Measurements from ENCODE around the gene PMEPA1. TPM values are rescaled to one million over a fixed set of nuclear protein-coding genes. Genes with fewer than 3 reads are reported as not detected.

PMEPA1 gene
- total and polyA plus RNA-seq, 3 experiments from 2014 or later, result 0.30 to 4.4 (median 3.8) TPM

DNA sequence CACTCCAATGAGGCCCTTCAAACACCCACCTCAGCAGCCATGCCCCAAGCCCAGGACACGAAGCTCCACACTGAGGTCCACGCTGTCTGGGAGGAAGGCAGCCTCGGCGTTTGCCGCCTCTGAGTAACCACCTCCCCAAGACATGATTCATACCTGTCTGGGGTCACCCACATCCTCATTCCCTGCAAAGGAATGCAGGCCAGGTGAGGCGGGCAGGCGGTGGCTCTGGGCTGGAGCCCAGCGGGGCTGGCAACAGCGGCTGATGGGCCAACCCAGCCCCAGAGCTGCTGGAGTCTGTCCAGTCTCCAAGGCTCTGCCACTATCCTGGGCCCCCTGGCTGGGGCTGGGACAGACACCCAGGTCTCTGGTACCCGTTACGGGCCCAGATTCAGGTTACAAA lies 14.8 kb downstream of the PMEPA1 start:
- no peaks in the 10 kb centered on the region for H3K36me3 Mint-ChIP-seq

DNA sequence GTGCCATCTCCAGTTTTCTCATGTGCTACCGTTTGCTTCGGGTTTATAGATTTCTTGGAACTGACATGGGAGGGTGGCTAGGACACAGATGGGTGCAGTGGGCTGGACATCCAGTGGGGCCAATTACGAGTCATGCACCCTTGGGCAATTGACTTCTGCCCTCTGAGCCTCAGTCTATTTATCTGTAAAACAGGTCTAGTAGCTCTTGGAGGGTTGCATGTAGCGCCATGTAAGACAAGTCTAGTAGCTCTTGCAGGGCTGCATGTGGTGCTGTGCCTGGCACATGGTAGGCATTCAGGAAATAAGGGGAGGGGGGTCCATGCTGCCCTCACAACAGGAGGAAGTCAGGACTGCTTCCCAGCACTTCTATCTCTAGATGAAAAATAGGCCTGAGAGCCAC lies 15.3 kb downstream of the PMEPA1 start:
- Mint-ChIP-seq H3K27ac (peak overlapping the region in 2 of 8 donors; percentile 23 to 43), H3K4me3 (no peak overlapping the region), H3K4me1 (peaks cover 0 to 32% (median 6%) of the 10 kb centered on the region in 3 donors), H3K36me3 (no peaks in the 10 kb centered on the region), H3K27me3 (peaks cover 0 to 6% of the 10 kb centered on the region in 2 donors), H3K9me3 (no peaks in the 10 kb centered on the region)
- H3K4me3 ChIP-seq (ENCODE audit: low read length), result no peak overlapping the region
- H3K27me3 ChIP-seq (ENCODE audit: insufficient read depth, low read length, poor library complexity, severe bottlenecking), result no peaks in the 10 kb centered on the region
- ChIA-PET POLR2A (no interaction called here), CTCF (no interaction called here)
- no peaks in the 10 kb centered on the region for H3K9me3 ChIP-seq (ENCODE audit: low read length)
- H3K27ac ChIP-seq (ENCODE audit: low read depth, low read length), result no peak overlapping the region
- no peak for DNase-seq
- H3K4me1 ChIP-seq (ENCODE audit: insufficient read depth, low read length), result no peaks in the 10 kb centered on the region
- no peaks in the 10 kb centered on the region for H3K36me3 ChIP-seq (ENCODE audit: insufficient read depth, low read length)

More for the DNA sequence above, 14.8 kb downstream of the PMEPA1 start:
- Mint-ChIP-seq H3K27me3 (peaks cover 0 to 6% of the 10 kb centered on the region in 2 donors), H3K27ac (peak overlapping the region in 2 of 8 donors; percentile 19 to 23), H3K9me3 (no peaks in the 10 kb centered on the region), H3K4me3 (no peak overlapping the region), H3K4me1 (peaks cover 0 to 34% (median 6%) of the 10 kb centered on the region in 3 donors)
- no peak overlapping the region for H3K27ac ChIP-seq (ENCODE audit: low read depth, low read length)
- H3K36me3 ChIP-seq (ENCODE audit: insufficient read depth, low read length), result no peaks in the 10 kb centered on the region
- no peak for DNase-seq
- H3K4me3 ChIP-seq (ENCODE audit: low read length), result no peak overlapping the region
- ChIA-PET CTCF (interaction anchor here (2.6 kb wide), 1 partner anchor 13 kb away, joined by 7 read pairs; no protein-coding TSS in a partner anchor), POLR2A (no interaction called here)
- H3K9me3 ChIP-seq (ENCODE audit: low read length), result no peaks in the 10 kb centered on the region
- no peaks in the 10 kb centered on the region for H3K4me1 ChIP-seq (ENCODE audit: insufficient read depth, low read length)
- no peaks in the 10 kb centered on the region for H3K27me3 ChIP-seq (ENCODE audit: insufficient read depth, low read length, poor library complexity, severe bottlenecking)

DNA sequence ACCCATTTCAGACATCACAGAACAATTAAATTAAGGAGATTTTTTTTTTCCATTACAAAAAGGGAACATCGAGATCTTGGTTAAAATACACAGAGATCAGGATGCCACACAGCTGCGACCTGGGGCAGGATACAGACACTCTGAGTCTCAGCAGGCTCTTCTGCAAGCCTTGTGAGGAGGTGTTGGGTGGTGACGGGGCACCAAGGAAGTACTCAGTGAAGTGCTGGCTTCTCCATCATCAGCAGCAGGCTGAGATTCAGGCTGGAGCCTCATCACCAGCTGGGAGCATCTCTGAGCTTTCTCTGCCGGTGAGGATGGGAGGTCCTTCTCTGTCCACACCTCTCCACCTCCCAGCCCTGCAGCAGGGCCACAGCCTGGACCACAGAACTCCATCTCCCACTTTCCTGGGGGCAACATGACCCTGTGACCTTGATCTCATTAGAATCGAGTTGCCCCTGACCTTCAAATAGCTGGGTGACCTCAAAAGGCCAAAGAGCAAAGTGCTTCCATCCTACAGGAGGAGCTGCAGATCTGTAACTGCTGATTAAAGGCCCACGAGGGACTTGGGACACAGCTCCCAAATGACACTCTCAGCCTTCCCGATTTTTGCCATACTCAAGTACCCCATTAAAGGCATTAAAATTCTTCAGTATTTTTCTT lies 16.0 kb downstream of the PMEPA1 start:
- Histone ChIP-seq H3K9me3 (ENCODE audit: low read length) (no peaks in the 10 kb centered on the region), H3K36me3 (ENCODE audit: insufficient read depth, low read length) (no peaks in the 10 kb centered on the region), H3K27me3 (ENCODE audit: insufficient read depth, low read length, poor library complexity, severe bottlenecking) (no peaks in the 10 kb centered on the region), H3K4me1 (ENCODE audit: insufficient read depth, low read length) (no peaks in the 10 kb centered on the region), H3K27ac (ENCODE audit: low read depth, low read length) (no peak overlapping the region), H3K4me3 (ENCODE audit: low read length) (no peak overlapping the region)
- DNase-seq, result no peak
- ChIA-PET CTCF (interaction anchor here (1.6 kb wide), 1 partner anchor 97 kb away, joined by 3 read pairs; no protein-coding TSS in a partner anchor), POLR2A (no interaction called here)
- Mint-ChIP-seq H3K4me3 (no peak overlapping the region), H3K9me3 (no peaks in the 10 kb centered on the region), H3K36me3 (no peaks in the 10 kb centered on the region), H3K4me1 (peaks cover 0 to 25% (median 6%) of the 10 kb centered on the region in 3 donors), H3K27ac (peak overlapping the region in 1 of 8 donors; percentile 89), H3K27me3 (peaks cover 0 to 1% of the 10 kb centered on the region in 2 donors)

DNA sequence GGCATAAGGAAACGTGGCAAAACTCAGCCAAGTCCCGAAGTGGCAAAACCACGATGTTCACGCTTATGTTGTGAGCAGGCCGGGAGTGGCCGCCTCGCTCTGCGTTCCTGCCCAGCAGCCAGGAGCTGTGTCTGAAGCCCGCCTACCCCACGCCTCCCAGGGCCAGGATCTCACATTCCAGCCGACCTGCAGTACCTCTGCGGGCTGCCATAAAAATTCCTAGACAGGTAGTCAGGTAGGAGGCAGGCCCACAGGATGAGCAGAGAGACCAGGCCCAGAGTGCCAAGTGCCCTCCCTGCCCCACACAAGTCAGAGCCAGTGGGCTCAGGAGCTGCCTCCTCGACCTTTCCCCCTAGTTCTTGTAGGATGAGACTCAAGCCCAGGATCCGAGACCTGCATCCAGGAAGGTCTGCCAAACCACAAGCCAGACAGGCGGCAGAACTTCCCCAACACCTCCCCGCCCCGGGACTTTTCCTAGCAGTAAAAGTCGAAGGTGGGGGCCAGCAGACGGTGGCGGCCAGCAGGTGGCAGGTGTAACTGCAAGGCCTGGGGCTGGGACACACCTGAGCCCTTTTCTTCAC lies 16.7 kb downstream of the PMEPA1 start:
- POLR2A ChIA-PET, result no interaction called here

DNA sequence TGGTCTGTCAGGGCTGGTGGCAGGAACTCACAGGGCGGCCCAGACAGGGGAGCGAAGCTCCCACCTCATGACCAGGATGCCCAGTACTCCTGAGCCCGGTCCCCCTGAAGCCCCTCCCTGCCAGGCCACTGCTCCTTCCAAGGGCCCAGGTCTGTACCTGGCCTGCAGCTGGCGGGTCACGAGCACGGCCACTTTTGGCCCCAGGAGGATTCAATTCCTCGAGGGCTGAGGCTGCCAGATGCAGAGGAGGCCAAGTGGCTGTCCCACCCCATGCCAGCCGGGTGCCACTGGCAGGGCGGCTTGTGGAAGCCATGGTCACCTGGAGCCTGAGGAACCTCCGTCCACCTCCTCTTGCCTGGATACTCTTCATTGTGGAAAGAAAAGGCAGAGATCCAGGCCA lies 17.4 kb downstream of the PMEPA1 start:
- H3K4me1 Mint-ChIP-seq, result peaks cover 0 to 11% (median 2%) of the 10 kb centered on the region in 3 donors
- H3K4me3 Mint-ChIP-seq, result no peak overlapping the region
- no peaks in the 10 kb centered on the region for H3K36me3 ChIP-seq (ENCODE audit: insufficient read depth, low read length)
- H3K4me1 ChIP-seq (ENCODE audit: insufficient read depth, low read length), result no peaks in the 10 kb centered on the region
- POLR2A ChIA-PET, result no interaction called here
- no peak overlapping the region for H3K27ac ChIP-seq (ENCODE audit: low read depth, low read length)
- no peaks in the 10 kb centered on the region for H3K9me3 ChIP-seq (ENCODE audit: low read length)
- peaks cover 0 to 1% of the 10 kb centered on the region in 2 donors for H3K27me3 Mint-ChIP-seq
- CTCF ChIA-PET, result interaction anchor here (1.0 to 1.6 kb wide), 2 partner anchors 12 to 96 kb away, joined by 3 read pairs; no protein-coding TSS in a partner anchor
- H3K27me3 ChIP-seq (ENCODE audit: insufficient read depth, low read length, poor library complexity, severe bottlenecking), result no peaks in the 10 kb centered on the region
- no peak overlapping the region for H3K27ac Mint-ChIP-seq
- H3K9me3 Mint-ChIP-seq, result no peaks in the 10 kb centered on the region
- H3K4me3 ChIP-seq (ENCODE audit: low read length), result no peak overlapping the region
- no peaks in the 10 kb centered on the region for H3K36me3 Mint-ChIP-seq
- DNase-seq, result no peak

More for the DNA sequence above, 16.7 kb downstream of the PMEPA1 start:
- H3K9me3 Mint-ChIP-seq, result no peaks in the 10 kb centered on the region
- peaks cover 0 to 18% (median 2%) of the 10 kb centered on the region in 3 donors for H3K4me1 Mint-ChIP-seq
- H3K9me3 ChIP-seq (ENCODE audit: low read length), result no peaks in the 10 kb centered on the region
- no peak overlapping the region for H3K4me3 ChIP-seq (ENCODE audit: low read length)
- H3K36me3 ChIP-seq (ENCODE audit: insufficient read depth, low read length), result no peaks in the 10 kb centered on the region
- H3K27me3 Mint-ChIP-seq, result peaks cover 0 to 1% of the 10 kb centered on the region in 2 donors
- H3K27ac Mint-ChIP-seq, result peak overlapping the region in 1 of 8 donors; percentile 89
- DNase-seq, result no peak
- no peak overlapping the region for H3K27ac ChIP-seq (ENCODE audit: low read depth, low read length)
- H3K27me3 ChIP-seq (ENCODE audit: insufficient read depth, low read length, poor library complexity, severe bottlenecking), result no peaks in the 10 kb centered on the region
- H3K4me3 Mint-ChIP-seq, result no peak overlapping the region
- H3K36me3 Mint-ChIP-seq, result no peaks in the 10 kb centered on the region
- CTCF ChIA-PET, result interaction anchor here (1.0 to 1.6 kb wide), 2 partner anchors 12 to 97 kb away, joined by 3 read pairs; no protein-coding TSS in a partner anchor
- H3K4me1 ChIP-seq (ENCODE audit: insufficient read depth, low read length), result no peaks in the 10 kb centered on the region

DNA sequence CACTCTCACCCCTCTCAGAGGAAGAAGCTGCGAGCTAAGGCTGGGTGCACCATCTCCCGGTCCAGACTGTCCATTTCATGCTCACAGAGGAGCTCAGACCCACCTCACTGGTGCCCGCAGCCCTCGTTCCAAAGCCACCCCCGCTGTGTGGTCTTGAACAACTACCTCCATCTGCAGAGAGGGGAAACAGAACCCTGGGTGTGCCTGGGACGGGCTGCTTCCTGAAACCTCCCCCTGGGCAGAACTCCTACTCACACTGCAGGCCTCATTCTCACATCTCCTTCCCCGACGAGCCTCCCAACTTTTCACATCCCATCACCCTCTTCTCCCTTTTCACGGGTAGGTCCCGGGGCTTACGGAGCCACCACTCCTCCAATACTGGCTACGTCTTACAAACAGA lies 18.1 kb downstream of the PMEPA1 start:
- H3K36me3 Mint-ChIP-seq, result no peaks in the 10 kb centered on the region
- H3K36me3 ChIP-seq (ENCODE audit: insufficient read depth, low read length), result no peaks in the 10 kb centered on the region
- H3K9me3 Mint-ChIP-seq, result no peaks in the 10 kb centered on the region
- ChIA-PET CTCF (no interaction called here), POLR2A (no interaction called here)
- peaks cover 0 to 7% (median 2%) of the 10 kb centered on the region in 3 donors for H3K4me1 Mint-ChIP-seq
- H3K4me3 ChIP-seq (ENCODE audit: low read length), result no peak overlapping the region
- H3K27me3 ChIP-seq (ENCODE audit: insufficient read depth, low read length, poor library complexity, severe bottlenecking), result no peaks in the 10 kb centered on the region
- H3K27ac Mint-ChIP-seq, result no peak overlapping the region
- H3K4me1 ChIP-seq (ENCODE audit: insufficient read depth, low read length), result no peaks in the 10 kb centered on the region
- H3K4me3 Mint-ChIP-seq, result no peak overlapping the region
- no peaks in the 10 kb centered on the region for H3K27me3 Mint-ChIP-seq
- DNase-seq, result no peak
- no peaks in the 10 kb centered on the region for H3K9me3 ChIP-seq (ENCODE audit: low read length)
- no peak overlapping the region for H3K27ac ChIP-seq (ENCODE audit: low read depth, low read length)

DNA sequence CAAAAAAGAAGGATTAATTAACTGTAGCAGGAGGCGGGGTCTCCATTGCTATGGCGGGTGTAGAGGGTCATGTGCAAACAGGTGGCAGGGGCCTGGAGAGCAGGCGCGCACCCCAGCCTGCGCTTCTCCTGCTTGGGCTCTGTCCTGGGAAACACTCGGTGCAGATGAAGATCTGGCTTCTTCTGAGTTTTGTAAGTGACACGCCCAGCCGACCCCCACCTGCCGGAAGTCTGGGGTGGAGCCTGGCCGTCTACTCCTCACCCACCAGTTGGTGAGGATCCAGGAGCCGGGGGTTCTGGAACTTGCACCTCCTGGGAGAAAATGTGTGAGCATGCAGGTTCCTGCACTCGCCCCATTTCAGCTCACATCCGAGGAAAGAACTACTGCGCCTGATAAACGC lies 19.3 kb downstream of the PMEPA1 start:
- Histone ChIP-seq H3K27ac (ENCODE audit: low read depth, low read length) (no peak overlapping the region), H3K36me3 (ENCODE audit: insufficient read depth, low read length) (no peaks in the 10 kb centered on the region), H3K4me3 (ENCODE audit: low read length) (no peak overlapping the region), H3K27me3 (ENCODE audit: insufficient read depth, low read length, poor library complexity, severe bottlenecking) (no peaks in the 10 kb centered on the region), H3K9me3 (ENCODE audit: low read length) (no peaks in the 10 kb centered on the region), H3K4me1 (ENCODE audit: insufficient read depth, low read length) (no peaks in the 10 kb centered on the region)
- no peaks in the 10 kb centered on the region for H3K9me3 Mint-ChIP-seq
- ChIA-PET CTCF (no interaction called here), POLR2A (no interaction called here)
- no peak overlapping the region for H3K4me3 Mint-ChIP-seq
- no peak for DNase-seq
- H3K36me3 Mint-ChIP-seq, result no peaks in the 10 kb centered on the region
- H3K27me3 Mint-ChIP-seq, result no peaks in the 10 kb centered on the region
- no peak overlapping the region for H3K27ac Mint-ChIP-seq
- peaks cover 0 to 7% (median 2%) of the 10 kb centered on the region in 3 donors for H3K4me1 Mint-ChIP-seq

DNA sequence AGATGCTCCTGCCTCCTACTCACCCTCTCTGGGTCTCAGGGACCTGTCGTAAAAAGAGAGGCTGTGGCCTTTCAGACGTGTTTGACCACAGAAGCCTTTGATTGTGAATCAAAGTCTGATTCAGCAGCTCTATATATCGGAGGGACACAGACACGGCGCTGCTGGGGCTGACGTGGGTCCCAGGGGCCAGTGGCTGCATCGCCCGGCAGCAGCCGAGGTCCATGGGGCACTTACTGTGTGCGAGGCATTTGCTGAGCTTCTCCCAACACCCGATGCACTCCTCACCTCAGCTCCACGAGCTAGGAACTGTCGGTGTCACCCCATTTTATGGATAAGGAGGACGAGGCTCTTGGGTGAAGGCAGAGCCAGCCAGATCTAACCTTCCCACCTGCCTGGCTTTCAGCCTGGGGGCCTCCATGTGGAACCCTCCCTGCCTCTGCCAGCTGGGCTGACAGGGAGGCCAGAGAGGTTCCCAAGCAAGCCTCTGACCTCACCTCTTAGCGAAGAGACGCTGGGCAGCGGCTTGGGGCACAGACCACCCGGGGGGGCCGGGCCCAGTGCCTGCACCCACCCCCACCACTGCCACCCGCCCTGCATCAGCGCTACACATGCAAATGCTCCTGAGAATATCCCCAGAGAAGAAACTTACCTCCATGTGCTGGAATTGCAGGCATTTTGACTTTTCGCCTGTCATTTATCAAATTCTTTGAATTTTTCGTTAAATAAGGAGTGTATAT lies 19.9 kb downstream of the PMEPA1 start:
- H3K4me1 Mint-ChIP-seq, result peaks cover 0 to 4% (median 2%) of the 10 kb centered on the region in 3 donors
- Histone ChIP-seq H3K27ac (ENCODE audit: low read depth, low read length) (no peak overlapping the region), H3K9me3 (ENCODE audit: low read length) (no peaks in the 10 kb centered on the region), H3K4me1 (ENCODE audit: insufficient read depth, low read length) (no peaks in the 10 kb centered on the region), H3K27me3 (ENCODE audit: insufficient read depth, low read length, poor library complexity, severe bottlenecking) (no peaks in the 10 kb centered on the region), H3K4me3 (ENCODE audit: low read length) (no peak overlapping the region), H3K36me3 (ENCODE audit: insufficient read depth, low read length) (no peaks in the 10 kb centered on the region)
- no peak overlapping the region for H3K27ac Mint-ChIP-seq
- DNase-seq, result no peak
- H3K36me3 Mint-ChIP-seq, result no peaks in the 10 kb centered on the region
- POLR2A ChIA-PET, result no interaction called here
- H3K27me3 Mint-ChIP-seq, result peaks cover 0 to 3% of the 10 kb centered on the region in 2 donors
- no peak overlapping the region for H3K4me3 Mint-ChIP-seq
- CTCF ChIA-PET, result no interaction called here
- no peaks in the 10 kb centered on the region for H3K9me3 Mint-ChIP-seq

Measured in CD8-positive, alpha-beta memory T cell (primary cell).